Stimulated activated CD4-positive, alpha-beta T cell treated with anti-CD3 and anti-CD28 coated beads, Interleukin-12 subunit alpha, Interleukin-12 subunit beta, amount 100 ng/mL, for 48 hours (primary cell): ENCODE measurements around the gene ST6GALNAC4.
A peak's percentile ranks its signal among the peaks of the same experiment; 100 is the strongest.

ENCODE experiments used
- DNase-seq, 3 donors: peaks; one replicate each; pipeline ENCODE4 v3.0.0-alpha.2; 2020; ENCODE audit warnings: low read depth in 2 of 3, low spot score in 1 of 3

Gene ST6GALNAC4

GRCh38 chr9:127915801-127916719 is 781 bp downstream of the ST6GALNAC4 start:
- DNase-seq: no peak

GRCh38 chr9:127915325-127915752 is 1.5 kb downstream of the ST6GALNAC4 start:
- DNase-seq: no peak

- no peak for DNase-seq
These were observed 3.2 kb downstream of the ST6GALNAC4 start for GRCh38 chr9:127913682-127914081.

GRCh38 chr9:127912882-127913281 is 4.0 kb downstream of the ST6GALNAC4 start:
- no peak for DNase-seq

- no peak for DNase-seq
These were observed 4.5 kb downstream of the ST6GALNAC4 start for GRCh38 chr9:127912296-127912695.

- no peak for DNase-seq
These were observed 6.1 kb downstream of the ST6GALNAC4 start for GRCh38 chr9:127910613-127911205.

GRCh38 chr9:127909839-127910273 is 7.0 kb downstream of the ST6GALNAC4 start:
- DNase-seq: no peak

- no peak for DNase-seq
These were observed 8.2 kb downstream of the ST6GALNAC4 start for GRCh38 chr9:127908660-127908926.

GRCh38 chr9:127907867-127908659 is 8.8 kb downstream of the ST6GALNAC4 start:
- no peak for DNase-seq

GRCh38 chr9:127905788-127906191 is 11.1 kb downstream of the ST6GALNAC4 start:
- DNase-seq: no peak

GRCh38 chr9:127905004-127905728 is 11.7 kb downstream of the ST6GALNAC4 start:
- DNase-seq: no peak

- no peak for DNase-seq
These were observed 12.3 kb downstream of the ST6GALNAC4 start for GRCh38 chr9:127904561-127905003.

- DNase-seq: peak; percentile 75 to 87 (median 84)
These were observed 13.0 kb downstream of the ST6GALNAC4 start for GRCh38 chr9:127903557-127904475.

GRCh38 chr9:127899128-127899943 is 17.5 kb downstream of the ST6GALNAC4 start, which contains the start of gene ST6GALNAC6:
Gene ST6GALNAC6 (minus strand): TSS chr9:127899603. CDS start chr9:127897981, 1,622 bp downstream.
- peak; percentile 42 to 74 (median 55) for DNase-seq

GRCh38 chr9:127898433-127899127 is 18.3 kb downstream of the ST6GALNAC4 start:
- DNase-seq: no peak

- DNase-seq: no peak
These were observed 19.6 kb downstream of the ST6GALNAC4 start for GRCh38 chr9:127897193-127897692.

- DNase-seq: no peak
These were observed 20.2 kb downstream of the ST6GALNAC4 start for GRCh38 chr9:127896395-127897192.
